Mucosa of stomach (tissue), 1 donor: ENCODE data around the gene TTLL9.

Experiments used
- H3K27me3 ChIP-seq: one replicate; pipeline ENCODE4 v1.7.0; 2013; ENCODE audit warnings: mild to moderate bottlenecking, low read length; ENCODE audit not compliant: control insufficient read depth, insufficient read depth
- H3K36me3 ChIP-seq: one replicate; pipeline ENCODE4 v1.7.0; 2013; ENCODE audit warnings: low read length; ENCODE audit not compliant: control insufficient read depth, insufficient read depth
- H3K4me1 ChIP-seq: one replicate; pipeline ENCODE4 v1.7.0; 2013; ENCODE audit warnings: mild to moderate bottlenecking, low read length; ENCODE audit not compliant: control insufficient read depth, insufficient read depth
- H3K4me3 ChIP-seq: one replicate; pipeline ENCODE4 v1.7.0; 2013; ENCODE audit warnings: low read length
- H3K9ac ChIP-seq: one replicate; pipeline ENCODE4 v1.7.0; 2013; ENCODE audit warnings: mild to moderate bottlenecking, low read length, moderate library complexity
- H3K9me3 ChIP-seq: one replicate; pipeline ENCODE4 v1.7.0; 2013; ENCODE audit warnings: mild to moderate bottlenecking, low read length, moderate library complexity; ENCODE audit not compliant: control insufficient read depth
- donor health status: Pancreatic carcinoma.

The TTLL9 gene

DNA sequence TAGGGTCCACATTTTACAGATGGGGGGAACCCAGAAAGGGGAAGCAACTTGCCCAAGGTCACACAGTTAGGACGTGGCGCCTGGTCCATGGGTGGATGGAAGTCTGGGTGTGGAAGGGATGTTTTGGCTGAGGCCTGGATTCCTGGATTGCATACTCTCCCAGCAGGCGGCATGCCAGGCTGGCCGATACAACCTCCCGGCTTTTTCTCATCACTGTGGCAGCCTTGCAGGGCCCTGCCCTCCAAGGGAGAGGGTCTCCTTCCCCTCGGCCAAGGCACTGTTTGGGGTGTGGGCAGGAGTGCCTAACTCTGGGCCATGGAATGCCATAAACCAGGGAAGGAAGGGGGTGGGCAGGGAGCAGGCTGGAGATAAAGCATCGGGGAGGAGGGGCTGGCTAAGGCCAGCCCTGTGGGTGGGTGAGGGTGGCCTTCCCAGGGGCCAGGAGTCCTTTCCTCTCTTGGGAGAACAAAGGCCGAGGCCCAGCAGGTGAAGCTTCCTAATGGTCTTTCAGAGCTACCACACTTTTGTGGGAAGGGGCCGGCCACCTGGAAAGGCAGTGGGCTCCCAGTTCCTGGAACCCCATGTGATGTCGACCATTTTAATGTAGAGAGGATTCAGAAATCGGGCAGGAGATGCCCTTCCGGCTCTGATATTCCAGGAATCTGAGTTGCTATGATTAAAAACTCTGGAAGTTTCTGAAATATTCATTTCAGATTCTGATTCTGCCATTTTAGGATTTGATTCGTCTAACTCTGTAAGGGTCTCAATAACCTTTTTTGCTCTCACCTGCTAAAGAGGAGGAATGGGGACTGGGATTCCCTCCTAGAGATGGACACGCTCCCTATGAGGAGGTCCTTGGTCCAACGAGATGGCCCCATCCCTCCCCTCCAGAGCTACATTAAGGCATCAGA is 29.3 kb upstream of the TTLL9 start:
- Histone ChIP-seq H3K9me3 (no peaks in the 10 kb centered on the region), H3K27me3 (no peaks in the 10 kb centered on the region), H3K4me3 (no peak overlapping the region), H3K4me1 (peaks cover 6% of the 10 kb centered on the region), H3K36me3 (no peaks in the 10 kb centered on the region), H3K9ac (no peak overlapping the region)

- Histone ChIP-seq H3K27me3 (no peaks in the 10 kb centered on the region), H3K36me3 (no peaks in the 10 kb centered on the region), H3K4me1 (no peaks in the 10 kb centered on the region), H3K9me3 (no peaks in the 10 kb centered on the region), H3K9ac (no peak overlapping the region), H3K4me3 (no peak overlapping the region)
Measured at GRCh38 chr20:31841928-31842327, 28.5 kb upstream of the TTLL9 start.

DNA sequence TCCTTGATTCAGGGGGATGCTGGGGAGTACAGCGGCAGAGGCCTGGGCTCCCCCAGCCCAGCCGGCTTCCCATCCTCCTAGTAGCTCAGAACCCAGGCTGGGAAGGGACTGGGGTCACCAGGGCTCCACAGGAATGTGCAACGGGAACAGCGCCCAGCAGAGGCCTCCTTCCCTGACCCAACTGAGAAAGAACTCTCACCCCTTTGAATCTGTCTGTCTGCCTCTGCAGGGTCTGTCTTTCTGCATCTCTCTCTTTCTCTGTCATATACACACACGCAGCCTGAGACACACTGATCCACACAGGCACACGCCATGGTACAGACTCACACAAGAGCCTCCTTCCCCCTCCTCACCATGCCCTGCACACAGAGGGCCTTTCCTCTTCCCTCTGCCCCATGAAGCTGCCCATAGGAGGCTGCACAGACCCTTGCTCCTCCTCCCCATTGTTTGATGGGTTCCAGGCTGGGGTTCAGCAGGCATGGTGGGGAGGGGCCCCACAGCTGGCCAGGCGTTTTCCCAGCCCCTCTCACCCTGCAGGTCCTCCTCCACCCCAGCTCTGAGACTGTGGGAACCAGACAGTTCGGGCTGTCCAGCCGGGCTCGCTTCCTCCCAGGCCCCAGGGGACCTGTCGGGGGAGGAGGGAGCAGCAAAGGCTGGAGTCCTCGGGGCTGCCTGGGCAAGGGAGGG is 27.8 kb upstream of the TTLL9 start:
- no peaks in the 10 kb centered on the region for H3K4me1 ChIP-seq
- H3K9ac ChIP-seq: no peak overlapping the region
- H3K4me3 ChIP-seq: no peak overlapping the region

GRCh38 chr20:31843288-31843687 is 27.1 kb upstream of the TTLL9 start:
- no peaks in the 10 kb centered on the region for H3K9me3 ChIP-seq
- H3K9ac ChIP-seq: no peak overlapping the region
- no peaks in the 10 kb centered on the region for H3K27me3 ChIP-seq
- H3K36me3 ChIP-seq: no peaks in the 10 kb centered on the region
- no peak overlapping the region for H3K4me3 ChIP-seq
- no peaks in the 10 kb centered on the region for H3K4me1 ChIP-seq

More for the DNA sequence above, 27.8 kb upstream of the TTLL9 start:
- Histone ChIP-seq H3K27me3 (no peaks in the 10 kb centered on the region), H3K36me3 (no peaks in the 10 kb centered on the region), H3K9me3 (no peaks in the 10 kb centered on the region)

- Histone ChIP-seq H3K36me3 (no peaks in the 10 kb centered on the region), H3K4me3 (no peak overlapping the region), H3K27me3 (no peaks in the 10 kb centered on the region), H3K9me3 (no peaks in the 10 kb centered on the region), H3K4me1 (no peaks in the 10 kb centered on the region), H3K9ac (no peak overlapping the region)
Measured at GRCh38 chr20:31843881-31844280, 26.6 kb upstream of the TTLL9 start.

GRCh38 chr20:31844737-31845299 is 25.6 kb upstream of the TTLL9 start:
- Histone ChIP-seq H3K36me3 (no peaks in the 10 kb centered on the region), H3K9ac (no peak overlapping the region), H3K4me3 (no peak overlapping the region), H3K27me3 (peaks cover 5% of the 10 kb centered on the region), H3K9me3 (no peaks in the 10 kb centered on the region), H3K4me1 (peaks cover 5% of the 10 kb centered on the region)

GRCh38 chr20:31845300-31845863 is 25.1 kb upstream of the TTLL9 start, which contains the start of gene FOXS1:
FOXS1 (minus strand) TSS chr20:31845604; CDS start chr20:31845542, 62 bp downstream.
- H3K9me3 ChIP-seq: no peaks in the 10 kb centered on the region
- no peaks in the 10 kb centered on the region for H3K36me3 ChIP-seq
- H3K4me3 ChIP-seq: no peak within 1 kb of the TSS
- H3K4me1 ChIP-seq: peaks cover 5% of the 10 kb centered on the region
- H3K9ac ChIP-seq: no peak within 1 kb of the TSS
- peaks cover 8% of the 10 kb centered on the region for H3K27me3 ChIP-seq

- Histone ChIP-seq H3K27me3 (peaks cover 22% of the 10 kb centered on the region), H3K9me3 (no peaks in the 10 kb centered on the region), H3K9ac (no peak overlapping the region), H3K4me3 (no peak overlapping the region), H3K36me3 (no peaks in the 10 kb centered on the region), H3K4me1 (peaks cover 5% of the 10 kb centered on the region)
Measured at GRCh38 chr20:31846793-31847138, 23.7 kb upstream of the TTLL9 start.

DNA sequence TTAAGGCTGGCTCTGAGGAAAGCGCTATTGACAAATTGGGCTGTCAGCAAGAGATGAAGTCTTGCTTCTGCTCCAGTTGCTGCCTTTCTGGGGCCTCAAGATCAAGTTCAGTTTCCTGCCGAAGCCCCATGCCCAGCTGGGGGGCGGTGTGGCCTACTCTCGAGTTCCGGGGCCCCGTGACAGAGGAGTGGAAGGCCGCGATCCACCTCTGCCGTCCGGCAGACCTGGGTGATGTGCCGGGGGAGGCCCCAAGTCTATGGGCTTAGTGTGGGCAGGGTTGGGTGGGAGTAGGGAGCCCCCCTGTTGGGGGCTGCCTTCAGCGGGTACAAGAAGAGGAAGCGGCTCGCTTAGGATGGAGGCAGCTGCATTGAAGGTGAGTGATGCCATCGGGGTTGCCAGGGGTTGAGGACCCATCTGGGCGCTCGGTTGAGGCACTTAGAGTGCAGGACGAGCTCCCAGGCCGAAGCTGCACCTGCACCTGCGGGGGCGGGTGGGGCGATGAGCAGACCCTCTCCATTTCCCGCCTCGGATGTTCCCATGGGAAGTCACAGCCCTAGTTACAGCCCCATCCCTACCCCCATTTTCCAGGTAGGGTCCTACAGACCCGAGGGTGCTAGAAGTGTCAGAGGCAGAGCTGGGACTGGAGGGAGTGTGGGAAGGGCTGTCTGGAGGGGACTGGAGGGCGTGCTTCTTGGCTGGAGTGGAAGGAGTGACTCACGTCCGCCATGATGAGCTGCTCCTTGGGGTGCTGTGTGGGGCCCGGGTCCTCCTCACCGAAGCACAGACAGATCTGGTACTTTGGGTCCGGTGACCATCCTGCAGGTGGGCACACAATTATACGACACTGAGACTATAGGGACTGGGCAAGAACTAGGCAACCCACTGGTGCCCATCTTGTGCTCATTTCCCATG is 22.1 kb upstream of the TTLL9 start:
- H3K27me3 ChIP-seq: peaks cover 22% of the 10 kb centered on the region
- H3K4me3 ChIP-seq: no peak overlapping the region
- H3K9ac ChIP-seq: no peak overlapping the region
- no peaks in the 10 kb centered on the region for H3K9me3 ChIP-seq
- H3K36me3 ChIP-seq: no peaks in the 10 kb centered on the region
- H3K4me1 ChIP-seq: peaks cover 5% of the 10 kb centered on the region

GRCh38 chr20:31849306-31849930 is 21.0 kb upstream of the TTLL9 start:
- H3K9me3 ChIP-seq: no peaks in the 10 kb centered on the region
- no peaks in the 10 kb centered on the region for H3K36me3 ChIP-seq
- H3K27me3 ChIP-seq: peaks cover 26% of the 10 kb centered on the region
- H3K9ac ChIP-seq: no peak overlapping the region
- peaks cover 5% of the 10 kb centered on the region for H3K4me1 ChIP-seq
- no peak overlapping the region for H3K4me3 ChIP-seq
